NT2/D1 (cell line): ENCODE data around the gene POU6F1.

Experiments
- DNase-seq: peaks from one replicate; pipeline ENCODE4 v3.0.0-alpha.2; 2011; ENCODE audit warnings: low read depth, low spot score
- H3K27me3 ChIP-seq: 2 replicates; pipeline ENCODE4 v1.6.0; 2011; ENCODE audit warnings: mild to moderate bottlenecking; ENCODE audit not compliant: insufficient read length, insufficient read depth
- H3K36me3 ChIP-seq: 2 replicates; pipeline ENCODE4 v1.6.1; 2011; ENCODE audit warnings: mild to moderate bottlenecking, low read length, mixed read lengths; ENCODE audit not compliant: insufficient read depth, insufficient read length
- H3K4me1 ChIP-seq: 2 replicates; pipeline ENCODE4 v1.5.1; 2011; ENCODE audit not compliant: insufficient read depth, insufficient read length
- H3K4me3 ChIP-seq: 2 replicates; pipeline ENCODE4 v1.5.1; 2011; ENCODE audit warnings: low read depth; ENCODE audit not compliant: insufficient read length
- H3K9ac ChIP-seq: 2 replicates; pipeline ENCODE4 v1.6.0; 2011; ENCODE audit warnings: low read depth; ENCODE audit not compliant: insufficient read length
- H3K9me3 ChIP-seq: 2 replicates; pipeline ENCODE4 v1.5.1; 2011; ENCODE audit warnings: mild to moderate bottlenecking, low read length; ENCODE audit not compliant: insufficient read depth
- SUZ12 ChIP-seq: IDR thresholded peaks from 2 replicates; pipeline ENCODE4 v1.6.1; 2011; ENCODE audit not compliant: insufficient read length, insufficient read depth; ENCODE audit errors: extremely low read depth
- YY1 ChIP-seq: IDR thresholded peaks from 2 replicates; pipeline ENCODE4 v1.6.1; 2011; ENCODE audit not compliant: insufficient read length, insufficient read depth
- ZNF274 ChIP-seq: IDR thresholded peaks from 2 replicates; pipeline ENCODE4 v1.6.1; 2011; ENCODE audit warnings: mild to moderate bottlenecking, low read depth, low read length

The POU6F1 gene

DNA sequence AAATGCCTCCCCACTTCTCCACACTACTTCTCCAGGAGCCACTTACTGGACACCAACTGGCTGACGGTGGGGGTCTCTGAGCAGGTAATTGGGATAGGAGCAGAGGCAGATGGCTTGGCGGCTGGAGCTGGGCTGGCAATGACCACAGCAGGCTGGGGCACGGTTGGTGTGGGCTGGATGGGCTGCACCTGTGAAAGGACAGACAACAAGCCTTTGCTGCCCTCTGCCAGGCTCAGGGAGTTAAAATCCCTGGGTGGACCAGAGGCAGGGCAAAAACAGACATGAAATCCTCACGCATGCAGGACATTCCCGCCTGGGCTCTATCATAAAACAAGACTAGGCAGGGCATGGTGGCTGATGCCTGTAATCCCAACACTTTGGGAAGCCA lies 25.6 kb downstream of the POU6F1 start:
- TF ChIP-seq SUZ12 (no peak), YY1 (no peak), ZNF274 (no peak)
- no peaks in the 10 kb centered on the region for H3K27me3 ChIP-seq
- H3K9ac ChIP-seq, result no peak overlapping the region
- H3K9me3 ChIP-seq, result no peaks in the 10 kb centered on the region
- H3K4me1 ChIP-seq, result peaks cover 8% of the 10 kb centered on the region
- DNase-seq, result no peak
- H3K36me3 ChIP-seq, result peaks cover 6% of the 10 kb centered on the region
- no peak overlapping the region for H3K4me3 ChIP-seq

- Histone ChIP-seq H3K27me3 (no peaks in the 10 kb centered on the region), H3K4me1 (peaks cover 8% of the 10 kb centered on the region), H3K9me3 (no peaks in the 10 kb centered on the region), H3K9ac (no peak overlapping the region), H3K36me3 (peaks cover 6% of the 10 kb centered on the region), H3K4me3 (no peak overlapping the region)
- DNase-seq, result no peak
- no peak for TF ChIP-seq SUZ12
These were observed 26.2 kb downstream of the POU6F1 start for GRCh38 chr12:51191516-51192283.

- Histone ChIP-seq H3K36me3 (peaks cover 6% of the 10 kb centered on the region), H3K9ac (no peak overlapping the region), H3K4me1 (peaks cover 8% of the 10 kb centered on the region), H3K4me3 (no peak overlapping the region), H3K27me3 (no peaks in the 10 kb centered on the region), H3K9me3 (no peaks in the 10 kb centered on the region)
- no peak for TF ChIP-seq ZNF274
- TF ChIP-seq SUZ12, result no peak
- TF ChIP-seq YY1, result no peak
- DNase-seq, result no peak
These were observed 27.0 kb downstream of the POU6F1 start for GRCh38 chr12:51190820-51191219.

DNA sequence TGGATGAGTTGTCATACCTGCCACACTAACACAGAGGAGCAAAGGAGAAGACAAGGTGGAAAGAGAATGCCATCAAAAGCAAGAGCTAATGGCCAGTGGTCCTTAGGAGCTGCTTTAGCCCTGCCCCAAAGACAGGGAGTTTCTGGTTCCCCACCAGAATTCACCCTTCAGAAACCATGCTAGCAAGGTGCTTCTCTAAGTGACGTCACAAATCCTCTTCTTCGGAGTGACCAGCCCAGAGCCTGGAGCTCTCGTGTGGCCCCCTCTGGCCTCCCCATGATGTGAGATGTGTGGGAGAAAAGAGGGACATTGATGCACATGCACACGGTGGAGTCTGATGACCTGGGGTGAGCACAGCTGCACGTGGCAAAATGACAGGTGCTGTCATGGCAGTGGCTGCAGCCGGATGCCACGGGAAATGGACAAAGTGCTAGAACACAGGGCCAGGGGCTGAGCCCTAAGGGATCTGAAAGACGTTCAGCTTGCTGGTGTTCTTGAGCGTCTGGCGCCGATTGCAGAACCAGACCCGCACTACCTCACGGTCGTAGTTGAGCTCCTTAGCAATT lies 28.0 kb downstream of the POU6F1 start:
- no peak for DNase-seq
- TF ChIP-seq ZNF274 (no peak), SUZ12 (no peak), YY1 (no peak)
- Histone ChIP-seq H3K9me3 (no peaks in the 10 kb centered on the region), H3K36me3 (peaks cover 6% of the 10 kb centered on the region), H3K4me3 (no peak overlapping the region), H3K27me3 (no peaks in the 10 kb centered on the region), H3K9ac (no peak overlapping the region), H3K4me1 (peaks cover 8% of the 10 kb centered on the region)

DNA sequence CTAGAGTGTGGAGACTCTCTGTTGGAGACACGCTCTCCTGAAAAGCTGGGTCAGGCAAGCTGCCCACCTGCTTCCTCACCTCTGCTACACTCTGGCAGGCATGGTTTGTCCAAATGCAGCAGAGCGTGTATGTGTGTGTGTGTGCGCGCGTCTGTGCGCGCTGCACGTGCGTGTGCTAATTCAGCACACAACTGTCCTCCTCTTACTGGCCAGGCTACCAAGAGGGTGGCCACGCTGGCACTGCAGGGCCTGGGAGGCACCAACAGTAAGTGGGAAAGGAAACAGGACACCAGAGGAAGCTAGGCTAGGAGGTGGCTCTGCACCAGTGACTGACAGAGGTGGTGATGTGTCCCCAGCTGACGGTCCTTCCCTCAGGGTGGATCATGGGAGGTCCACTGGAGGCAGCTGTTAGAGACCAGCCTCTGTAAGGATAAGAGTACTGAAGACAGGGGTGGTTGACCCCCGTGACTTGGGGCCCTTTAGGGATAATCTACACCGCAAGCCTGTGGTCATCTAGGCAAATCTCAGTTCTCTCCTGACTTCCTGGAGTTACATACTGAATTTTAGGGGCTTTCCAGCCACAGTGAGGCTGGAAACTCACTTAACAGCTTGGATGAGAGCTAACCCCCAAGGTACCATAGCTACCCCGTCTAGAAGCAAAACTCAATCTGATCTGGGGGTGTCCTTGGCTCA lies 29.4 kb downstream of the POU6F1 start:
- no peak for DNase-seq
- Histone ChIP-seq H3K4me1 (peaks cover 8% of the 10 kb centered on the region), H3K4me3 (no peak overlapping the region), H3K27me3 (no peaks in the 10 kb centered on the region), H3K9ac (no peak overlapping the region), H3K9me3 (no peaks in the 10 kb centered on the region), H3K36me3 (peaks cover 6% of the 10 kb centered on the region)
- TF ChIP-seq SUZ12 (no peak), YY1 (no peak), ZNF274 (no peak)

DNA sequence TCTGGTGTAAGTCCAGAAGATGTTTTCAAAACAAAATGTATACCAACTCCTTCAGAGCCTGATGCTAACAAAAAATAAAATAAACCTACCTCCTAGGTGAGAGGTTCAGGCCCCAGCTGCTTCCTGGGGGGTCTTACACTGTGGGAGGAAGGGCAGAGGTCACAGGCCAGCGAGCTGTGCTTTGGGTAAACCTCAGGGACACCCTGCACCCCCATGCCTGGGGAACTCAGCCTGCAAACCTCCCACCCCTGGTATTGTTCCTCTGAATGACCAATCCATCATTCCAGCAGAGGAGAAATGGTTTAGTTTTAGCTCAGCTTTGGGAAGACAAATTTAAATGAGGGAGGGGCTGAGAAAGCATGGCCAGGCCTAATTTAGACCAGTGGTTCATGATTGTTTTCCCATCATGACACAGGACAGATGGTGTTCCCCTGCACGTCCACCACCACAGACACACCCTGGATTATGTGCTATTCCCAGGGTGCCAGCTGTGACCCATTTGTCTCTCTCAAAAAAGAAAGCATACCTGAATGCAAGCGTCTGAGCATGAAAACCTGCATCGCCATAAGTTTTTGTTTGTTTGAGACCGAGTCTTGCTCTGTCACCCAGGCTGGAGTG lies 30.4 kb downstream of the POU6F1 start:
- Histone ChIP-seq H3K9ac (no peak overlapping the region), H3K4me1 (peaks cover 8% of the 10 kb centered on the region), H3K4me3 (no peak overlapping the region), H3K9me3 (no peaks in the 10 kb centered on the region), H3K27me3 (no peaks in the 10 kb centered on the region), H3K36me3 (peaks cover 6% of the 10 kb centered on the region)
- TF ChIP-seq SUZ12 (no peak), YY1 (no peak), ZNF274 (no peak)
- no peak for DNase-seq
